Measurements from ENCODE around the gene HCN3.

HCN3 gene

GRCh38 chr1:155256058-155256852 lies 21.0 kb upstream of the HCN3 start:
- TF ChIP-seq TAF1 (IDR thresholded peaks at IDR 0.05; ENCODE audit: borderline replicate concordance, insufficient read depth, low read length) (no peak), POLR2AphosphoS5 (IDR thresholded peaks at IDR 0.05; ENCODE audit: low read depth, low read length) (no peak), SIN3A (IDR thresholded peaks at IDR 0.05; ENCODE audit: borderline replicate concordance, insufficient read depth, low read length) (no peak), REST (IDR thresholded peaks at IDR 0.05; ENCODE audit: insufficient read depth in 1 of 2, low read depth in 2 of 2, low read length in 2 of 2) (no peak), FOXP2 (optimal IDR thresholded peaks at IDR 0.05; ENCODE audit: borderline replicate concordance, extremely low read depth, extremely low read length, insufficient read depth) (no peak)

- TF ChIP-seq REST (IDR thresholded peaks at IDR 0.05; ENCODE audit: insufficient read depth in 1 of 2, low read depth in 2 of 2, low read length in 2 of 2) (no peak), SIN3A (IDR thresholded peaks at IDR 0.05; ENCODE audit: borderline replicate concordance, insufficient read depth, low read length) (no peak), TAF1 (IDR thresholded peaks at IDR 0.05; ENCODE audit: borderline replicate concordance, insufficient read depth, low read length) (no peak), FOXP2 (optimal IDR thresholded peaks at IDR 0.05; ENCODE audit: borderline replicate concordance, extremely low read depth, extremely low read length, insufficient read depth) (no peak), POLR2AphosphoS5 (IDR thresholded peaks at IDR 0.05; ENCODE audit: low read depth, low read length) (no peak)
Observed at GRCh38 chr1:155260276-155260675, 17.0 kb upstream of the HCN3 start.

DNA sequence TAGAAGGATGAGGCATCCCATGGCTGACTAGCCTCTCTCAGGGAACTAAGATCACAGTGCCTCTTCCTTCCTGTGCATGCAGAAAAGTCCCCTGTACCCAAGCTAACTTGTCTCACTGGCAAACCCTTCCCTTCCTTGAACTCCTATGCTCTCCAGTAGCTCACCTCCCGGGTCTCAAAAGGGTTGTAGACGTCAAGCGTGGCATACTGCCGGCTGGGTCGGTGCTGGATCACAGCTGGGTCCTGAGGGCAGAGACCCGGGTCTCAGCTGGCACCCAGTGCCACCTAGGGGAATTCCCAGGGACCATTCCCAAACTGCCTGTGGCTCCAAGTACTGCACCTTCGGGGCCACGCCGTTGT lies 15.8 kb upstream of the HCN3 start:
- TF ChIP-seq REST (IDR thresholded peaks at IDR 0.05; ENCODE audit: insufficient read depth in 1 of 2, low read depth in 2 of 2, low read length in 2 of 2) (no peak), FOXP2 (optimal IDR thresholded peaks at IDR 0.05; ENCODE audit: borderline replicate concordance, extremely low read depth, extremely low read length, insufficient read depth) (no peak), POLR2AphosphoS5 (IDR thresholded peaks at IDR 0.05; ENCODE audit: low read depth, low read length) (no peak), TAF1 (IDR thresholded peaks at IDR 0.05; ENCODE audit: borderline replicate concordance, insufficient read depth, low read length) (no peak)

- TF ChIP-seq FOXP2 (optimal IDR thresholded peaks at IDR 0.05; ENCODE audit: borderline replicate concordance, extremely low read depth, extremely low read length, insufficient read depth) (no peak), SIN3A (IDR thresholded peaks at IDR 0.05; ENCODE audit: borderline replicate concordance, insufficient read depth, low read length) (peak; percentile 90), POLR2AphosphoS5 (IDR thresholded peaks at IDR 0.05; ENCODE audit: low read depth, low read length) (peak; percentile 94), REST (IDR thresholded peaks at IDR 0.05; ENCODE audit: insufficient read depth in 1 of 2, low read depth in 2 of 2, low read length in 2 of 2) (0 out of 4 replicates have a peak, but pooled peaks of 1 of the 2 experiments have one; percentile 30), TAF1 (IDR thresholded peaks at IDR 0.05; ENCODE audit: borderline replicate concordance, insufficient read depth, low read length) (peak; percentile 71; the same call in 1 of the 2 replicates)
Observed at GRCh38 chr1:155261852-155262673, 15.2 kb upstream of the HCN3 start, which contains the start of gene SCAMP3. SCAMP3 (minus strand) TSS chr1:155262360; CDS start chr1:155262151, 209 bp downstream.
